Progenitor cell of endocrine pancreas (in vitro differentiated cells): ENCODE measurements around the gene TMEM271. TPM values are rescaled to one million over a fixed set of nuclear protein-coding genes. Genes with fewer than 3 reads are reported as not detected.
"Not testable (repeated sequence)": the region's sequence is repeated elsewhere in the genome, so short reads cannot be mapped to it uniquely, and the experiment has no call there.

Source experiments
- DNase-seq: peaks from one replicate; pipeline ENCODE4 v3.0.0; 2021; ENCODE audit warnings: low spot score; ENCODE audit not compliant: unreplicated experiment
- H3K27ac Mint-ChIP-seq: 2 replicates; pipeline ENCODE4 v1.8.0; 2021; ENCODE audit warnings: mild to moderate bottlenecking, moderate library complexity, mixed read lengths
- H3K27me3 Mint-ChIP-seq: 2 replicates; pipeline ENCODE4 v1.8.0; 2021; ENCODE audit warnings: mixed read lengths
- H3K36me3 Mint-ChIP-seq: 2 replicates; pipeline ENCODE4 v1.8.0; 2022; ENCODE audit warnings: mixed read lengths; ENCODE audit not compliant: insufficient read depth
- H3K4me1 Mint-ChIP-seq: 2 replicates; pipeline ENCODE4 v1.8.0; 2021; ENCODE audit warnings: low read depth, mixed read lengths
- H3K4me3 Mint-ChIP-seq: 2 replicates; pipeline ENCODE4 v1.8.0; 2021; ENCODE audit warnings: low read depth, mild to moderate bottlenecking, moderate library complexity, mixed read lengths
- H3K9me3 Mint-ChIP-seq: 2 replicates; pipeline ENCODE4 v1.8.0; 2021; ENCODE audit warnings: low read depth, mixed read lengths
- CTCF ChIP-seq: fragments of 200-600 bp; sonication (generic); IDR thresholded peaks from one replicate; pipeline ENCODE4 v1.5.0; 2021; ENCODE audit warnings: antibody characterized with exemption, mild to moderate bottlenecking; ENCODE audit not compliant: unreplicated experiment
- total RNA-seq: library from RNA; stranded (reverse); gene quantifications from 2 replicates; pipeline ENCODE4 v1.2.1, GENCODE V29; 2021

TMEM271 gene
- total RNA-seq, 1 donor from 2014 or later, result not detected

DNA sequence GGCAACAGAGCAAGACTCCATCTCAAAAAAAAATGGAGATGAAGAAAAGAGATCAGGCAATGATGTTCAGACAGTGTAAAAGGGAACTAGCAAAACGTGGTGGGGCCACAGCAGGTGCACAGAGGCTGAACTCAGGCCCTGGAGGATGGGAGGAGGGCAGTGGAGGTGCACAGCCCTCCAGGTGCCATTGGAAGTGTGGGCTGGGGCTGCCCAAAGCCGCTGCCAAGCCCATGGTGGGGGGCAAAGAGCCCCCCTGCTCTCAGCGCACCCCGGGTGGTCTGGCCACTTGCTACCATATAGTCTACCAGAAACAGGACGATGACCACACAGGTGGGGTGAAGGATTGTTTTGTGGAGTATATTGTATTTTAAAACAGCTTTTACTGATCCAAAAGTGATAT, 7.1 kb downstream of the TMEM271 start:
- H3K9me3 Mint-ChIP-seq, result peaks cover 21% of the 10 kb centered on the region
- H3K27ac Mint-ChIP-seq, result no peak overlapping the region
- no peaks in the 10 kb centered on the region for H3K36me3 Mint-ChIP-seq
- no peak overlapping the region for H3K4me3 Mint-ChIP-seq
- peaks cover 62% of the 10 kb centered on the region for H3K27me3 Mint-ChIP-seq
- no peak for TF ChIP-seq CTCF
- no peaks in the 10 kb centered on the region for H3K4me1 Mint-ChIP-seq
- DNase-seq, result no peak

DNA sequence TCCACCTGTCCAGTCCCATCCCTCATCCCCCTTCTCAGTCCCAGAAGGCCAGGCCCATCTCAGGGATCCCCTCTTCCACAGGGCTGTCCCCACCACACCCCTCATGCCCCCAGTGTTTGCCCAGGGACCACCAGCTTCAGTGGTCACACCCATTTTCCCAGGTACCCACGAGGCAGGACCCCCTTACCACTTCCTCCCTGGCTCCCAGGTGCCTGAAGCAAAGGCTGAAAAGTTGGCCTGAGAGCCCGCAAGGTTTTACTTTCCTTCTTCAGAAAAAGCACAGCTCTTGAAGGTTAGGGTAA, 7.8 kb downstream of the TMEM271 start:
- Mint-ChIP-seq H3K27ac (no peak overlapping the region), H3K9me3 (peaks cover 26% of the 10 kb centered on the region), H3K36me3 (no peaks in the 10 kb centered on the region), H3K4me1 (no peaks in the 10 kb centered on the region), H3K27me3 (peaks cover 55% of the 10 kb centered on the region), H3K4me3 (no peak overlapping the region)
- no peak for TF ChIP-seq CTCF
- DNase-seq, result no peak

DNA sequence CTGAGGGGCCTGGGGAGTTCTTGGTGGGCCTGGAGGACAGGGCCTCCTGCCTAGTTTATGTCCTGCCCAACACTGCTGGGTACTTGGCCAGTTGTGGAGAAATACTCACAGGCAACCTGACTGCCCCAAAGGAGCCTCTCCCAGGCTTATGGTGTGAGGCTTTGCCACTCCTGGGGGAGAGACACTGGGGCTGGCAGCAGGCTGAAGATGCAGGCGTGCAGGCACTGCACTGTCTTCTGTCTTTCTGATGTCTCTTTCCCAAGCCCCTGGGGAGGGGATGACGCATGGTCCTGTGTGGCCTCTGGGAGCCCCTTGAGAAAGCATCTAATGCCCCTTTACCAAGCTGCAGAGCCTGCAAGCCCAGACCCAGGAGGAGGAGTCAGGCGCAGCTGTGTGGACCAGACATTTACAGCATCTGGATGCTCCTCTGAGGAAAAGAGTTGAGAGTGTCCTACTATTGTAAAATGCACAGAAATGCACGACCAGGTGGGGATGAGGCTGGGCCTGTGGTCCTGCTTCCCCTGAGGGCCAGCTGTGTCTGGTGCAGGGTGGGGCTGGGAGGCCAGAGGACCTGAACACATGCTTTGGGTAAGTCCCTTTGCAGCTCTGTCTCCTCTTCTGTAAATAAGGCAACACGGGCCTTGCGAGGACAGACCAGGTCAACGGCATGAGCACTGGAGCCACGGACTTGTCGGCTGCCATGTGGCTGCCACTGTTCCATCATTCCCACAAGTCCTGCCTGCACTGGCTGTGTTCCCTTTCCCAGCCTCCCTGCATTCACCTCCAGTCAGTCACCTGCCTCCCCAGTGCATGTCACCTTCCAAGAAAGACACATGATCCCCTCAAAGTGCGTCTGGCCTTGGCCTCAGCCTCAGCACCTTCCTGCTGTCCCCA, 8.4 kb downstream of the TMEM271 start:
- DNase-seq, result no peak
- no peak for TF ChIP-seq CTCF
- no peaks in the 10 kb centered on the region for H3K36me3 Mint-ChIP-seq
- no peaks in the 10 kb centered on the region for H3K4me1 Mint-ChIP-seq
- H3K9me3 Mint-ChIP-seq, result peaks cover 32% of the 10 kb centered on the region
- H3K27ac Mint-ChIP-seq, result no peak overlapping the region
- no peak overlapping the region for H3K4me3 Mint-ChIP-seq
- H3K27me3 Mint-ChIP-seq, result peaks cover 49% of the 10 kb centered on the region

GRCh38 chr4:566508-567295, 9.4 kb downstream of the TMEM271 start:
- no peaks in the 10 kb centered on the region for H3K4me1 Mint-ChIP-seq
- H3K27me3 Mint-ChIP-seq, result peaks cover 39% of the 10 kb centered on the region
- TF ChIP-seq CTCF, result no peak
- DNase-seq, result no peak
- no peak overlapping the region for H3K27ac Mint-ChIP-seq
- peaks cover 37% of the 10 kb centered on the region for H3K9me3 Mint-ChIP-seq
- no peaks in the 10 kb centered on the region for H3K36me3 Mint-ChIP-seq
- H3K4me3 Mint-ChIP-seq, result no peak overlapping the region

DNA sequence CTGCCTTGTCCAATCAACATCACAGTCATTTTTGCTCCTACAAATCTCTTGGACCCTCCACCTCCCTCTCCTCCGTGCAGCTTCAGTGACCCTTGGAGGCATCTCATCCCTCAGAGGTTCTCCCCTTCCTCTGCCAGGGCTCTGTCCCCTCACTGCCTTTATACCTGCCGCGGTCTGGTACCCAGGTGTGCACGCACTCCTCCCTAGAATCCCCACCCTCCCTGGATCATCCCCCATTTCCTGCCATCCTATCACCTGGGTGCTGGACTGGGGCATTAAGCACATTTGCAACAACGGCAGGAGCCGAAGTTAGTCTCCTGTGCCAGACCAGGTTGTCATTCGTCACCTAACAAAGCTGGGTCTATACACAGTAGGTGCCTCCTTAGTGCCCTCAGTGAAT, 10.1 kb downstream of the TMEM271 start:
- Mint-ChIP-seq H3K27me3 (peaks cover 33% of the 10 kb centered on the region), H3K36me3 (no peaks in the 10 kb centered on the region), H3K9me3 (peaks cover 37% of the 10 kb centered on the region), H3K27ac (no peak overlapping the region), H3K4me1 (no peaks in the 10 kb centered on the region), H3K4me3 (no peak overlapping the region)
- no peak for DNase-seq
- TF ChIP-seq CTCF, result no peak

- DNase-seq, H3K36me3 Mint-ChIP-seq, H3K4me3 Mint-ChIP-seq, H3K4me1 Mint-ChIP-seq, H3K27ac Mint-ChIP-seq: not testable (repeated sequence)
- Mint-ChIP-seq H3K27me3 (peaks cover 28% of the 10 kb centered on the region), H3K9me3 (peaks cover 37% of the 10 kb centered on the region)
Observed at GRCh38 chr4:565614-566013, 10.5 kb downstream of the TMEM271 start.

DNA sequence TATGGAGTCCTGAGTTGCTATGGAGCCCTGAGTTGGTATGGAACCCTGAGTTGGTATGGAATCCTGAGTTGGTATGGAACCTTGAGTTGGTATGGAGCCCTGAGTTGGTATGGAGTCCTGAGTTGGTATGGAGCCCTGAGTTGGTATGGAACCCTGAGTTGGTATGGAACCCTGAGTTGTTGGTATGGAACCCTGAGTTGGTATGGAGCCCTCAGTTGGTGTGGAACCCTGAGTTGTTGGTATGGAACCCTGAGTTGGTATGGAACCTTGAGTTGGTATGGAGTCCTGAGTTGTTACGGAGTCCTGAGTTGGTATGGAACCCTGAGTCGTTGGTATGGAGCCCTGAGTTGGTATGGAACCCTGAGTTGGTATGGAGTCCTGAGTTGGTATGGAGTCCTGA, 13.6 kb downstream of the TMEM271 start:
- not testable (repeated sequence) for H3K4me3 Mint-ChIP-seq, DNase-seq, H3K27me3 Mint-ChIP-seq, H3K4me1 Mint-ChIP-seq, H3K27ac Mint-ChIP-seq, H3K36me3 Mint-ChIP-seq
- peaks cover 43% of the 10 kb centered on the region for H3K9me3 Mint-ChIP-seq
